Dermis blood vessel endothelial cell (primary cell): ENCODE results near the gene KRTAP12-3. TPM values are rescaled to one million over a fixed set of nuclear protein-coding genes. Genes with fewer than 3 reads are reported as not detected.

Experiments
- DNase-seq: peaks from one replicate; pipeline ENCODE4 v3.0.0; 2010
- total RNA-seq: library from RNA; depleted of rRNA; stranded (reverse); fragments of >200 nt; gene quantifications from 2 replicates; pipeline ENCODE4 v1.2.3, GENCODE V29; 2014

KRTAP12-3 gene
- total RNA-seq, 1 donor from 2014 or later = not detected

DNA sequence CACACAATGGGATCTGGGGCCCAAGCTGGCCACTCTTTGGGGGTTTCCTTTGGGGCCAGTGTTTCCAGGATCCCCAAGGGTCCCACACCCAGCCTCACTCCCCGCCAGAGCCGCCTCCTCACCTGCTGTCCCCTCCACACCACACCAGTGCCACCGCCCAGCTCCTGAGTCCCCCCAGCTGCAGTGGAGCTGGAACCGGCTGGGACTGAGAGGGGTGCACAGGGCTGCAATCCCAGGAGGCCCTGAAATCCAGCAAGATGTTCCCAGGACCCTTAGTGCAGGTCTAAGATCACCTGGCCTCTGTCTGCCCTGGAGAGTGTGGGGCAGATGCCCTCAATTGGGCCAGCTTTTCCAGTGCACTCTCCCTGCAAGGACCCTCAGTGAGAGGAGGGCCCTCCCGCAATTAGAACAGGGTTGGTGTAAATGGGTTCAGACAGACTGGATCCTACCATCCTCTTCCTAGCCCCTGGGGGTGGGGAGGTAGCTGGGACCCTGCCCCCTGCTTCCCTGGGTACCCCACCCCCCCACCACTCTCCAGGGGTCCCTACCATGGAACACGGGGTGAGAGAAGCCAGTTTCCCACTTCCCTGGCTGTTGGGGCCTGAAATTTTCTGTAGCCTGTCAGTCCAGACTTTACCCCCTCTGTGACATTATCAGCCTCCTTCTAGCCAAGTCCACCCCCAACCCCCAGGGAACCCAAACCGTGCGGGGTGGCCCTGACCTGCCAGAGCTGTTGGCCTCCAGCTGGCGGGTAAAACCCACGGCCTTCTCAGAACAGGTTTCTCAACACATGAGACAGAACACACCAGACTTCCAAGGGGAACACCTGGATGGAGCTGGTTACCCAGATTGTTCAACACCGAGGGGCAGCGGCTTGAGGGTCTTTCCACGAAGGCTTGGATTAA, 46.3 kb downstream of the KRTAP12-3 start:
- DNase-seq = no peak

DNA sequence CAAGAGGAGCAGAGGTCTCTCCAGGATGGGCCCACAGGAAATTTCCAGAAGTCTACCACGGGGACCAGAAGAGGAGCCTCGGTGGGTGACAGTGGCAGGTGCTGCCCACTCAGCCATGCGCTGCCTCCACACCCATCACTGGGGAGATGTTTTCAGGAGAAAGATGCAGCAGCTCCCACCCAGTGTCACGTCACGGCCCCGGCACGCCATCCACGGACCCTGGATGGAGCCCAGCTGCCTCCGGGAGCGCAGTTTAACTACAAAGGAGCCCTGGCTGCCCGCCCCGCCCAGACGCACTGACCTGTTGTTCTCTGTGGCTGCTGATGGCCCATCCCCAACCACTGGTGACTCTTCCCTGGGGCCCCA, 46.9 kb downstream of the KRTAP12-3 start:
- no peak for DNase-seq

DNA sequence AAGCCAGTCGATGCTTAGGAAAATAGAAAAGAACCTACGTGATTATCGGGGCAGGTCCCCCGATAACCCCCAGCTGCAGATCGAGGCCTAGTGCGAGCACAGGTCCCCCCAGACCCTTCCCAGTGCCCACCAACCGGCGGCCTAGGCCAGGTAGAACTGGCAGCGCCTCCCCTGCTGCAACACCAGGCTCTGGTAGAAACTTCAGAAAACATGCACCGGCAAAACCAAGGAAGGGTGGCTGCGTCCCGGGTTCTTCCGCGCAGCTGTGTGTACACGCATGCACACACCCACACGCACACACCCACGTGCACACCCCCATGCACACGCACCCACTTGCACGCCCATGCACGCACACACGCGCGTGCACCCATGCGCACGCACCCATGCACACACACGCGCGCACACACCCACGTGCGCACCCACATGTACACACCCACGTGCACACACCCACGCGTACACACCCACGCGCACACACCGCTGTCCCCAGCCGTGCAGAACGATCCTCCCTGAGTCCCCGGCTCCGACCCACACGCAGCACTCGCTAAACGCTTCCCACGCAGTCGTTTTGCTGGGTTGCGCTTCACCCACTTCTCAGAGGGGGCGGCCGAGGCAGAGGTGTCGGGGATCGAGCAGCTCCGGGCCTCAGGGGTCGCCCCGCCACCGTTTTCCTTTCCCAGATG, 48.4 kb downstream of the KRTAP12-3 start:
- DNase-seq = no peak

DNA sequence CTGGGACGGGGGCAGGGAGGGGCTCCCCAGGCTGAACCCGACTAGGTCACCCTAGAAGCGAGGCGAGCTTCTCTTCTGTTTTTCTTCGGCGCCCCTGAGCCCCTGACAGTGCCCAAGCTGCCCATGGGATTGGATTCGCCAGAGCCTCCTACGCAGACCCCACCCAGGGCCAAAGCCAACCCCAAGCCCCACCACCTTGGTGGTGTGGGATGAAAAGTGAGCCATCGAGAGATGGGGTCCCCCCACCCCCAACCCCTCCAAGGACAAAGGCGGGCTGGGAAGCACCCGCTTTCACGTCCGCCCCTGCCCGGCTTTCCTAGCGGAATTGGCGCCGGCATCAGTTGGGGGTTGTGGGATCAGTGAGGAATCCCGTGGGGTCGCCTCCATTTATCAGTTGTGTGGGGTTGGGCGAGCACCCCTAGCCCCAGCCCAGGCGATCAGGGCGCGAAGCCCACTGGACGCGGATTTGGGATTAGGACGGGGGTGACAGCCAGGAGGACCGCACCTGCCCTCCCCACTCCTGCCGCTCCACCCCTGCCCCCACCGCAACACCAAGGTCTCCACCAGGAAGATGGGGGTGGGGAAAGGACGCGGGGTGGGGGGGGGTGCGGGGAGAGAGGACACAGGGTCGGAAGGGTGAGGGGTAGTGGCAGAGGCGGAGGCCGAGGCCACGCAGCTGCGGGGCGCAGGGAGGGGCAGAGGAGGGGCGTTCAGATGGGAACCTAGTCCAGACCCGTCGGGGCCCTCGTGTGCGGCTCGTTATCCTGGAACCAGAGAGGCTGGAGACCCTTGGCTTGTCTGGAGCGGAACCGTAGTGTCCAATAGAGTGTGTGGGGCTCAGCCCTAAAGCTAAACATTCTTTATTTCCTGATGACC, 49.2 kb downstream of the KRTAP12-3 start:
- no peak for DNase-seq

Other genes with a start within 250 kb of the KRTAP12-3 start
- 1.9 and 2.1 TPM in 2 replicates for gene LRRC3, start 202.4 kb upstream of the KRTAP12-3 start, total RNA-seq
- gene KRTAP10-1, start 117.7 kb upstream of the KRTAP12-3 start, total RNA-seq = not detected in 2 replicates
- not detected in 2 replicates for gene KRTAP10-2, start 106.4 kb upstream of the KRTAP12-3 start, total RNA-seq
- not detected in 2 replicates for gene KRTAP10-3, start 99.1 kb upstream of the KRTAP12-3 start, total RNA-seq
- gene KRTAP10-4, start 84.2 kb upstream of the KRTAP12-3 start, total RNA-seq = not detected in 2 replicates
- gene KRTAP10-5, start 77.3 kb upstream of the KRTAP12-3 start, total RNA-seq = not detected in 2 replicates
- gene KRTAP10-6, start 65.4 kb upstream of the KRTAP12-3 start, total RNA-seq = not detected in 2 replicates
- not detected in 2 replicates for gene KRTAP10-7, start 57.3 kb upstream of the KRTAP12-3 start, total RNA-seq
- gene KRTAP10-8, start 45.9 kb upstream of the KRTAP12-3 start, total RNA-seq = not detected in 2 replicates
- gene KRTAP10-9, start 30.8 kb upstream of the KRTAP12-3 start, total RNA-seq = not detected in 2 replicates
- not detected in 2 replicates for gene KRTAP10-10, start 20.6 kb upstream of the KRTAP12-3 start, total RNA-seq
- not detected in 2 replicates for gene KRTAP10-11, start 11.5 kb upstream of the KRTAP12-3 start, total RNA-seq
- gene KRTAP12-4, start 3.3 kb upstream of the KRTAP12-3 start, total RNA-seq = not detected in 2 replicates
- not detected in 2 replicates for gene KRTAP12-2, start 9.0 kb downstream of the KRTAP12-3 start, total RNA-seq
- not detected in 2 replicates for gene KRTAP12-1, start 24.2 kb downstream of the KRTAP12-3 start, total RNA-seq
- not detected in 2 replicates for gene KRTAP10-12, start 39.2 kb downstream of the KRTAP12-3 start, total RNA-seq
- gene TSPEAR, start 53.6 kb downstream of the KRTAP12-3 start, total RNA-seq = 0.47 and 1.0 TPM in 2 replicates
- 74.1 and 85.3 TPM in 2 replicates for gene UBE2G2, start 143.9 kb downstream of the KRTAP12-3 start, total RNA-seq
- gene SUMO3, start 160.1 kb downstream of the KRTAP12-3 start, total RNA-seq = 75.2 and 107 TPM in 2 replicates
- gene PTTG1IP, start 215.8 kb downstream of the KRTAP12-3 start, total RNA-seq = 505 and 528 TPM in 2 replicates